ENCODE results near the gene DPYSL3. TPM values are rescaled to one million over a fixed set of nuclear protein-coding genes. Genes with fewer than 3 reads are reported as not detected.

The DPYSL3 gene
- total RNA-seq, 1 experiment from 2014 or later, result 17.2 TPM

GRCh38 chr5:147520450-147520849 lies 10.6 kb upstream of the DPYSL3 start:
- Histone ChIP-seq H3K9me3 (ENCODE audit: control insufficient read depth in 1 of 2, insufficient read depth in 1 of 2, low read depth in 1 of 2, low read length in 2 of 2) (no peaks in the 10 kb centered on the region), H3K27ac (ENCODE audit: low read depth, low read length) (no peak overlapping the region), H3K4me1 (ENCODE audit: control insufficient read depth in 1 of 2, insufficient read depth in 2 of 2, low read length in 2 of 2) (no peaks in the 10 kb centered on the region), H3K36me3 (ENCODE audit: control insufficient read depth in 1 of 2, insufficient read depth in 2 of 2, low read length in 2 of 2) (no peaks in the 10 kb centered on the region), H3K4me2 (ENCODE audit: low read length) (no peak overlapping the region), H3K4me3 (replicated peaks in 1 of 2; ENCODE audit: low read depth in 1 of 2, low read length in 2 of 2) (no peak overlapping the region), H4K20me1 (ENCODE audit: insufficient read depth) (no peaks in the 10 kb centered on the region), H3K9me2 (ENCODE audit: insufficient read depth) (no peaks in the 10 kb centered on the region), H3K27me3 (ENCODE audit: insufficient read depth, low read length) (peaks cover 16% of the 10 kb centered on the region), H3K9ac (ENCODE audit: low read length) (no peak overlapping the region), H3K79me2 (ENCODE audit: insufficient read depth, low read length) (no peaks in the 10 kb centered on the region), H2AFZ (ENCODE audit: low read depth, low read length, poor library complexity, severe bottlenecking) (no peak overlapping the region)
- BruUV-seq (replicated peaks), result no TSS peak
- intact Hi-C loops (cut with micrococcal nuclease), result no loop called here
- TF ChIP-seq SRF (IDR thresholded peaks at IDR 0.05; ENCODE audit: low read depth), result no peak
- peak; percentile 19; the same call in 1 of the 2 replicates for TF ChIP-seq REST (IDR thresholded peaks at IDR 0.05; ENCODE audit: low read depth)
- no peak for ATAC-seq
- RAD21 ChIA-PET (ENCODE audit: low non-redundant PET in 1 of 2, low total read pairs in 2 of 2, uncharacterized antibody in 2 of 2, unreplicated experiment in 2 of 2), result no interaction called here
- POLR2A ChIA-PET, result no interaction called here
- CTCF ChIA-PET, result no interaction called here
- no peak for DNase-seq (ENCODE audit: low read depth, low spot score)

DNA sequence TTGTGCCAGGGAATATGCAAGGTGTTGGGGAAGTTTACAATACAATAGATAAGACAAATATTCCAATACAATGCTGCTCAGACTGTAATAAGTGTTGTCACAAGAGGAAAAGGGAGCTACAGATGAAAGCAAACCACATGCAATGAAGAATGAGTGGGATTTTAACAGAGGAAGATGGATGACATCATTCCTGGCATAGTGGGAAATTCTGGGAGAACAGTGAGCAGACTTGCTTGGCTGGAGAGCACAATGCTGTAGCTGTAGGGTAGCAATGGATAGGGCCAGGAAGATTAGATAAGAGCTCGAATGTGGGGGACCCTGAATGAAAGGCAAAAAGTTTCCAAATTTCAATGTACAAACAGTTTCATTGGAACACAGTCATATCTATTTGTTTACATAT lies 9.5 kb upstream of the DPYSL3 start:
- intact Hi-C loops (cut with micrococcal nuclease), result no loop called here
- Histone ChIP-seq H3K4me3 (replicated peaks in 1 of 2; ENCODE audit: low read depth in 1 of 2, low read length in 2 of 2) (no peak overlapping the region), H3K9me3 (ENCODE audit: control insufficient read depth in 1 of 2, insufficient read depth in 1 of 2, low read depth in 1 of 2, low read length in 2 of 2) (no peaks in the 10 kb centered on the region), H3K9me2 (ENCODE audit: insufficient read depth) (no peaks in the 10 kb centered on the region), H3K27me3 (ENCODE audit: insufficient read depth, low read length) (peaks cover 19% of the 10 kb centered on the region), H3K4me1 (ENCODE audit: control insufficient read depth in 1 of 2, insufficient read depth in 2 of 2, low read length in 2 of 2) (no peaks in the 10 kb centered on the region), H3K27ac (ENCODE audit: low read depth, low read length) (no peak overlapping the region), H3K4me2 (ENCODE audit: low read length) (no peak overlapping the region), H2AFZ (ENCODE audit: low read depth, low read length, poor library complexity, severe bottlenecking) (no peak overlapping the region), H3K9ac (ENCODE audit: low read length) (no peak overlapping the region), H3K36me3 (ENCODE audit: control insufficient read depth in 1 of 2, insufficient read depth in 2 of 2, low read length in 2 of 2) (no peaks in the 10 kb centered on the region), H3K79me2 (ENCODE audit: insufficient read depth, low read length) (no peaks in the 10 kb centered on the region), H4K20me1 (ENCODE audit: insufficient read depth) (no peaks in the 10 kb centered on the region)
- CTCF ChIA-PET, result no interaction called here
- TF ChIP-seq POLR2AphosphoS5 (IDR thresholded peaks at IDR 0.05; ENCODE audit: low read depth, low read length) (no peak), ZNF274 (IDR thresholded peaks at IDR 0.05; ENCODE audit: low read depth, low read length) (no peak), CTCF (IDR thresholded peaks at IDR 0.05 in 2 of 3, conservative IDR thresholded peaks at IDR 0.05 in 1 of 3; ENCODE audit: borderline replicate concordance in 1 of 3, insufficient read depth in 1 of 3, low read depth in 2 of 3, low read length in 2 of 3) (no peak), EGR1 (IDR thresholded peaks at IDR 0.05; ENCODE audit: low read depth) (no peak), EZH2 (IDR thresholded peaks at IDR 0.05) (no peak), SIN3A (IDR thresholded peaks at IDR 0.05; ENCODE audit: low read depth) (no peak)
- ATAC-seq (no peak), DNase-seq (ENCODE audit: low read depth, low spot score) (no peak)
- POLR2A ChIA-PET, result no interaction called here
- no TSS peak for BruUV-seq (replicated peaks)
- RAD21 ChIA-PET (ENCODE audit: low non-redundant PET in 1 of 2, low total read pairs in 2 of 2, uncharacterized antibody in 2 of 2, unreplicated experiment in 2 of 2), result no interaction called here
